ENCODE data around the gene TAPBPL.

DNA sequence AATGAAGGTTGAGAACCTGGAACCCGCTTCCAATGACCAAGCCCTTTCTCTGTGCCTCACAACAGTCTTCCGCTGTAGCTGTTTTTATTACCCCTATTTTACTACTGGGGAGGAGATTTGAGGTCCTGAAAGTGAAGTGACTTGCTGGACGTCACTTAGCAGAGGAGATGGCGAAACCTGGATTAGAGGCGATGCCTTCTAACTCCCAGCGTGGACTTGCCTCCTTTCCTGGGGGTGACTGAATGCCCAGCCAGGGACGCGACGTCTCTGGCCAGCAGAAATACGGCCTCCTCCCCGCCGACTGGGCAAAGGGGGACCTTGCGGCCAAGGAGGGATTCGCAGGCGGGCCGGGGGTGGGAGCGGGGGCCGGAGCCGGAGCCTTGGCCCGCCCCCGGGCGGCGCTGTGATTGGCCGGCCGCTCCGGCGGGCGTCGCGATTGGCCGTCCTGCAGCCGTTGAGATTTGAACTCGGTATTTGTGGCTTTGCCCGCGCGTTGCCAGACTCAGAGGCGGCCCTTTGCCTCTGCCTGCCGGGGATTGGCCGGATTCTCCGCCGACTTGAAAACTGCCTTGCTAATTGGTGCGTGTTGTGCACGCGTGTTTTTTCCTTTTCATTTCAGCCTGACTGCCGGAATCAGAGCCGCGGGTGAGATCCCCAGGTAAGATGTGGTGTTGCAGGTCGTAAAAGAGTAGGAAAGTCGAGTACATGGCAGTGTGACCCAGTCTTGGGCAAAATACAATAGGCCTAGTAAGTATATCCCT is 41.8 kb downstream of the TAPBPL start, which contains the start of gene NCAPD2:
- TF ChIP-seq POLR2A (IDR thresholded peaks at IDR 0.05; ENCODE audit: low read length) (peak; percentile 70), GATA1 (IDR thresholded peaks at IDR 0.05; ENCODE audit: low read depth, low read length) (no peak)
